ENCODE measurements around the gene CTBP2.

DNA sequence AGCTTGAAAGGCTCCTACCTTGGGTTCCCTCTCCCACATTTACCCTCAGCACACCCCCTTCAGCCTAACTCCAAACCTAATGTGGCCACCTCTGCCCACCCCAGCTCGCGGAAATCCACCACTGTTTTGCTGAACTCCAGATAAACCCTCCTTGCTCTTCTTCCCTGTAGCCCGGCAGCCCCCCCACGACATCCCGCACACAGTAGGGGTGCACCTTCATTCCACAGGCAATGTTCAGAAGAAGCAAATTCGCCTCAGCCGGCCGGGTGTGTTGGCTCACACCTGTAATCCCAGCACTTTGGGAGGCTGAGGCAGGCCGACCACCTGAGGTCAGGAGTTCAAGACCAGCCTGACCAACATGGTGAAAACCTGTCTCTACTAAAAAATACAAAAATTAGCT, 17.4 kb downstream of the CTBP2 start:
- TF ChIP-seq, protein P1, sequence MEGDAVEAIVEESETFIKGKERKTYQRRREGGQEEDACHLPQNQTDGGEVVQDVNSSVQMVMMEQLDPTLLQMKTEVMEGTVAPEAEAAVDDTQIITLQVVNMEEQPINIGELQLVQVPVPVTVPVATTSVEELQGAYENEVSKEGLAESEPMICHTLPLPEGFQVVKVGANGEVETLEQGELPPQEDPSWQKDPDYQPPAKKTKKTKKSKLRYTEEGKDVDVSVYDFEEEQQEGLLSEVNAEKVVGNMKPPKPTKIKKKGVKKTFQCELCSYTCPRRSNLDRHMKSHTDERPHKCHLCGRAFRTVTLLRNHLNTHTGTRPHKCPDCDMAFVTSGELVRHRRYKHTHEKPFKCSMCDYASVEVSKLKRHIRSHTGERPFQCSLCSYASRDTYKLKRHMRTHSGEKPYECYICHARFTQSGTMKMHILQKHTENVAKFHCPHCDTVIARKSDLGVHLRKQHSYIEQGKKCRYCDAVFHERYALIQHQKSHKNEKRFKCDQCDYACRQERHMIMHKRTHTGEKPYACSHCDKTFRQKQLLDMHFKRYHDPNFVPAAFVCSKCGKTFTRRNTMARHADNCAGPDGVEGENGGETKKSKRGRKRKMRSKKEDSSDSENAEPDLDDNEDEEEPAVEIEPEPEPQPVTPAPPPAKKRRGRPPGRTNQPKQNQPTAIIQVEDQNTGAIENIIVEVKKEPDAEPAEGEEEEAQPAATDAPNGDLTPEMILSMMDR (IDR thresholded peaks at IDR 0.05), result no peak
- no peak for TF ChIP-seq POLR2A (IDR thresholded peaks at IDR 0.05)
